Activated B cell treated with CpG ODN at 0.5 μM for 24 hours (primary cell): Measurements from ENCODE around the gene PIGC. TPM values are rescaled to one million over a fixed set of nuclear protein-coding genes. Genes with fewer than 3 reads are reported as not detected.
A peak's percentile ranks its signal among the peaks of the same experiment; 100 is the strongest.

ENCODE experiments used
- ATAC-seq: fragments of 200-7000 bp; cut with Tn5 transposase; one replicate; pipeline ENCODE4 v1.10.0; 2021; ENCODE audit warnings: low read depth, mild to moderate bottlenecking, moderate library complexity
- CTCF ChIA-PET: fragments of 350-600 bp; sonication (Branson Sonifier 250); formaldehyde crosslinking; loops from one replicate; lab custom pipeline; 2021; ENCODE audit warnings: antibody characterized with exemption; lab: Charles Lee
- POLR2A ChIA-PET: fragments of 350-600 bp; sonication (Branson Sonifier 250); formaldehyde crosslinking; loops from one replicate; lab custom pipeline; 2021; ENCODE audit warnings: antibody characterized with exemption; lab: Charles Lee
- DNase-seq: peaks from one replicate; pipeline ENCODE4 v3.0.0; 2022
- H3K27ac Mint-ChIP-seq: one replicate; pipeline ENCODE4 v1.8.0; 2020; ENCODE audit warnings: mixed read lengths
- H3K27me3 Mint-ChIP-seq: one replicate; pipeline ENCODE4 v1.8.0; 2021; ENCODE audit warnings: mixed read lengths
- H3K36me3 Mint-ChIP-seq: one replicate; pipeline ENCODE4 v1.8.0; 2021; ENCODE audit warnings: low read depth, mixed read lengths
- H3K4me1 Mint-ChIP-seq: one replicate; pipeline ENCODE4 v1.8.0; 2021; ENCODE audit warnings: mixed read lengths
- H3K4me3 Mint-ChIP-seq: one replicate; pipeline ENCODE4 v1.8.0; 2020; ENCODE audit warnings: mild to moderate bottlenecking, mixed read lengths
- H3K9me3 Mint-ChIP-seq: one replicate; pipeline ENCODE4 v1.8.0; 2020; ENCODE audit warnings: mixed read lengths
- intact Hi-C: fragments of 100-400 bp; cut with micrococcal nuclease; formaldehyde crosslinking; loops from one replicate; pipeline ENCODE4 v1.15.1; 2024
- total RNA-seq: library from RNA; stranded (reverse); gene quantifications from 2 replicates; pipeline ENCODE4 v1.2.3, GENCODE V29; 2022
- TF ChIP-seq, protein P1 (sequence below): fragments of 200-600 bp; IDR thresholded peaks from one replicate; pipeline ENCODE4 v1.8.0; 2022; ENCODE audit warnings: antibody characterized with exemption, mild to moderate bottlenecking

The PIGC gene
- total RNA-seq: 24.2 TPM in 2 replicates

DNA sequence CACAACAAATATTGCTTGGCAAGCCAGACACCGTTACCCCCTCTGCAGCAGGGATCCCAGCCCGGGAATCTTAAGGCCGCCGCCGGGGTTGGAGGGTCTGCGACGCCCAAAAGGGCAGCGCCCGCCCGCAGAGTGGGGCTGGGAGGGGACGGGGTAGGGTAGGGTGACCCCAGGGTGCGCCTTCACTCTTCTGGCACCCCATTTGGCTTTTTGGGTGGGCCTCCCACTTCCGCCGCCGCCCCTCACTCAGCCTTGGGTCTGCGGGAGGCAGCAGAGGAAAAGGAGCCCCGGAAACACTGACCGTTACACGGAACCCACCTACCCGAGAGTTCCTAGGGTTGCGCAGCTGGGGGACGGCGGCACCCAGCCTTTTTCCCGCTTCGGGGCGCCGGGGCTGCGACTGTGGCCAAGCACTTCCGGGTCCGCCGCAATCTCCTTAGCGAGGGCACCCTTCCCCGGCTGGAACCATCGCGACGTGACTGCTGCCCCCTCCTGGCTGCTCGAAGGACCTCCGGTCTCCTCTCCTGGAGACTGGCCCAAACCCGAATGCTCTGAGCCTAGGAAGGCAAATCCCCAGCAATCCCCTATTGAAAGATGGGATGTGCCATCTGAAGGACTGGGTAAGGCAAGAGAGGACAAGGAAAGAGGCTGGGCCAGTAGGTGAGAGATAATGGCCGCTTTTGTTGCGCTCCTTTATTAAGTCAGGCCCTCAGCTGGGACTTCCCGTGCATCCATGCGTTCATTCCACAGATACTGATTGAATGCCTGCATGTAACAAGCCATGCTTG lies at the start of gene PIGC:
Gene PIGC, minus strand, starts transcription at position 404 of the 788 bp plus-strand sequence. CDS start 1,447 bp downstream, outside the sequence.
- ChIA-PET POLR2A (interaction anchor here (0.5 to 1.8 kb wide), 4 partner anchors 45 to 1763 kb away, joined by 3 to 4 read pairs (median 3); no protein-coding TSS in a partner anchor), CTCF (interaction anchor here (0.6 to 4.3 kb wide), 13 partner anchors 9 to 460 kb away, joined by 3 to 49 read pairs (median 4); no protein-coding TSS in a partner anchor)
- H3K27ac Mint-ChIP-seq: peak within 1 kb of the TSS; percentile 84
- H3K9me3 Mint-ChIP-seq: no peaks in the 10 kb centered on the region
- TF ChIP-seq, protein P1, sequence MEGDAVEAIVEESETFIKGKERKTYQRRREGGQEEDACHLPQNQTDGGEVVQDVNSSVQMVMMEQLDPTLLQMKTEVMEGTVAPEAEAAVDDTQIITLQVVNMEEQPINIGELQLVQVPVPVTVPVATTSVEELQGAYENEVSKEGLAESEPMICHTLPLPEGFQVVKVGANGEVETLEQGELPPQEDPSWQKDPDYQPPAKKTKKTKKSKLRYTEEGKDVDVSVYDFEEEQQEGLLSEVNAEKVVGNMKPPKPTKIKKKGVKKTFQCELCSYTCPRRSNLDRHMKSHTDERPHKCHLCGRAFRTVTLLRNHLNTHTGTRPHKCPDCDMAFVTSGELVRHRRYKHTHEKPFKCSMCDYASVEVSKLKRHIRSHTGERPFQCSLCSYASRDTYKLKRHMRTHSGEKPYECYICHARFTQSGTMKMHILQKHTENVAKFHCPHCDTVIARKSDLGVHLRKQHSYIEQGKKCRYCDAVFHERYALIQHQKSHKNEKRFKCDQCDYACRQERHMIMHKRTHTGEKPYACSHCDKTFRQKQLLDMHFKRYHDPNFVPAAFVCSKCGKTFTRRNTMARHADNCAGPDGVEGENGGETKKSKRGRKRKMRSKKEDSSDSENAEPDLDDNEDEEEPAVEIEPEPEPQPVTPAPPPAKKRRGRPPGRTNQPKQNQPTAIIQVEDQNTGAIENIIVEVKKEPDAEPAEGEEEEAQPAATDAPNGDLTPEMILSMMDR: no peak
- intact Hi-C loops: loop anchor here (1.0 to 5.0 kb wide), 9 partner anchors 15 to 663 kb away; partner anchors contain the start of gene METTL13
- H3K4me1 Mint-ChIP-seq: peaks cover 36% of the 10 kb centered on the region
- H3K4me3 Mint-ChIP-seq: peak within 1 kb of the TSS; percentile 90
- H3K27me3 Mint-ChIP-seq: no peaks in the 10 kb centered on the region
- peaks cover 15% of the 10 kb centered on the region for H3K36me3 Mint-ChIP-seq
- DNase-seq (peak; percentile 80), ATAC-seq (peak; percentile 99)

DNA sequence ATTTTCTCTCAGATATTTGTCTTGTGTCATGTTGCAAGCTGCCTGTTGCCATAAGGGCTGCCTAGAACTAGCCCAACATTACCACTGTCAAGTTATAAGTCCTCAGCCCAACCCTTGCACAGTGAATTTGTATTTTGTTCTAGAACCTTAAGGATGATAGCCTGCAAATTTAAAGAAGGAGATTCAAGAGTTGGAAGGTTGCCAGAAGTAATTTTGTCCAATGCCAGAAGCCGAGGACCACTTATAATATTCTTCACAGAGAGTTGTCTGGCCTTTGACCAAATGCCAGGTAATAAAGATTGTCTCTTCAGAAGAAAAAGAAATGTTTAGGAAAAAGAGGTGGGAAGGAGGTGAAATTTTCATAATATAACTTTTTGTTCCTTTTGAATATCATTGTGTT lies 48.6 kb upstream of the PIGC start:
- POLR2A ChIA-PET: no interaction called here
- TF ChIP-seq, protein P1: no peak
- ATAC-seq: no peak

DNA sequence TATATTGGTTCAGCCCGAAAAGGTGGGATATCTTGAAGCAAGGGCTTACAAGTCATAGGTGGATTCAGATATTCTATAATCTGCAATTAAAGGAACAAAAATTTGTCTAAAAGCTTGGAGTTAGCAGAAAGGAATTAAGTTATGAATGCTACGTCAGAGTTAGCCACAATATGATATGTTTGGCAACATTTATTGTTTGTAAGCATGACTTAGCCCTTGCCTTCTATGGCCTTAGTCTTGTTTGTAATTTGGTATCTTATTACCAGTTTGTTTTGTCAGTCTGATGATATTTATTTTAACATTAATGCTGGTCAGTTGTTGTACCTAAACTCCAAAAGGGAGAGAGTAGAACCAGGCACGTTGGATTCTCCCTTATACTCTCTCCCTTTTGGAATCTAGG lies 46.0 kb upstream of the PIGC start:
- ATAC-seq: no peak
- Mint-ChIP-seq H3K36me3 (no peaks in the 10 kb centered on the region), H3K4me1 (no peaks in the 10 kb centered on the region), H3K27me3 (peaks cover 31% of the 10 kb centered on the region), H3K9me3 (no peaks in the 10 kb centered on the region), H3K4me3 (no peak overlapping the region), H3K27ac (no peak overlapping the region)
- DNase-seq: no peak
- intact Hi-C loops: no loop called here
- TF ChIP-seq, protein P1: no peak
- POLR2A ChIA-PET: no interaction called here
- CTCF ChIA-PET: no interaction called here

More for the DNA sequence above, 48.6 kb upstream of the PIGC start:
- no peak overlapping the region for H3K27ac Mint-ChIP-seq
- H3K36me3 Mint-ChIP-seq: no peaks in the 10 kb centered on the region
- H3K27me3 Mint-ChIP-seq: peaks cover 25% of the 10 kb centered on the region
- H3K9me3 Mint-ChIP-seq: no peaks in the 10 kb centered on the region
- no peak for DNase-seq
- H3K4me3 Mint-ChIP-seq: no peak overlapping the region
- H3K4me1 Mint-ChIP-seq: no peaks in the 10 kb centered on the region
- CTCF ChIA-PET: no interaction called here
- intact Hi-C loops: no loop called here

DNA sequence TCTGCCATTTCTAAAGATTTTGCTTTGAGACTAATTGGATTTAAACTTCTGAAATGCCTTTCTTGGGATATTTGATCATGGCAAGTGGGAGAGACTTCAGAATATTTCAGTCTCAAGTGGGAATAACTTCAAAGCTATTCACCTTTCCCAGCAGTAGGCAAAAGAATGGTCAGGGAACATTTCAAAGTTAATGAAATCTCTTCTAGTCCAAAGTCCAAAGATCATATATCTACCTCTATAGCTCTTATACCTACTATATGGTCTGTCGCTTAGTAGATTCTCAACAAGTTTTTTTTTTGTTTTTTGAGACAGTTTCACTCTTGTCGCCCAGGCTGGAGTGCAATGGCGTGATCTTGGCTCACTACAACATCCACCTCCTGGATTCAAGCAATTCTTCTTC lies 44.5 kb upstream of the PIGC start:
- Mint-ChIP-seq H3K27ac (no peak overlapping the region), H3K36me3 (no peaks in the 10 kb centered on the region), H3K9me3 (no peaks in the 10 kb centered on the region), H3K4me1 (no peaks in the 10 kb centered on the region), H3K4me3 (no peak overlapping the region), H3K27me3 (peaks cover 31% of the 10 kb centered on the region)
- TF ChIP-seq, protein P1: no peak
- no peak for DNase-seq
- ChIA-PET POLR2A (no interaction called here), CTCF (no interaction called here)
- intact Hi-C loops: no loop called here
- no peak for ATAC-seq

DNA sequence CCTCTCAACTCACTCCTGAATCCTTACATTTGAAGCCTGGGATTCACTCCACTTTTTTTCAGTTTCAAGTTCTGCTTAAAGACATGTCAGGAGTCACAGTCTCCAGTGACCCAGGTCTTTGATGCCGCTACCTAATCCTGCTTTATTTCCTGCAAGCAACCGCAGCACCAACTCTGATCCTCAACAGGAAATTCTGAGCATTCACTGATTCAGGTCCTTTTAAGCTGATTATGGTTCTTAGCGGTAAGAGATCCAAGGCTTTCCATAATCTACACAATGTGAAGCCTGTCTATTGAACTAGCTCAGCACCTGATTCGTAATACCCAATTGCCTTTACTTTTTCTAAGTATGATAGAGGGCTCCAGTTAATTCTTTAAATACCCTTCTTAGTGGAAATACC lies 43.7 kb upstream of the PIGC start:
- Mint-ChIP-seq H3K27ac (no peak overlapping the region), H3K4me1 (no peaks in the 10 kb centered on the region), H3K27me3 (peaks cover 31% of the 10 kb centered on the region), H3K36me3 (no peaks in the 10 kb centered on the region), H3K9me3 (no peaks in the 10 kb centered on the region), H3K4me3 (no peak overlapping the region)
- DNase-seq (no peak), ATAC-seq (no peak)
- ChIA-PET POLR2A (no interaction called here), CTCF (no interaction called here)
- intact Hi-C loops: no loop called here
- TF ChIP-seq, protein P1: no peak
